Retina (tissue), 1 donor: Measurements from ENCODE around the gene RCOR1.

Source experiments
- DNase-seq: peaks from one replicate; pipeline ENCODE4 v3.0.0-alpha.2; 2016

The RCOR1 gene

GRCh38 chr14:102779574-102780315 lies 187.3 kb downstream of the RCOR1 start:
- no peak for DNase-seq
